GM21576 (cell line): ENCODE data around the gene KRT80.
"Not testable (repeated sequence)": the region's sequence is repeated elsewhere in the genome, so short reads cannot be mapped to it uniquely, and the experiment has no call there.

Source experiments
- ATAC-seq: cut with Tn5 transposase; IDR thresholded peaks from one replicate; pipeline ENCODE4 v1.9.1; 2021; ENCODE audit warnings: mild to moderate bottlenecking, moderate library complexity; ENCODE audit not compliant: unreplicated experiment

KRT80 gene

DNA sequence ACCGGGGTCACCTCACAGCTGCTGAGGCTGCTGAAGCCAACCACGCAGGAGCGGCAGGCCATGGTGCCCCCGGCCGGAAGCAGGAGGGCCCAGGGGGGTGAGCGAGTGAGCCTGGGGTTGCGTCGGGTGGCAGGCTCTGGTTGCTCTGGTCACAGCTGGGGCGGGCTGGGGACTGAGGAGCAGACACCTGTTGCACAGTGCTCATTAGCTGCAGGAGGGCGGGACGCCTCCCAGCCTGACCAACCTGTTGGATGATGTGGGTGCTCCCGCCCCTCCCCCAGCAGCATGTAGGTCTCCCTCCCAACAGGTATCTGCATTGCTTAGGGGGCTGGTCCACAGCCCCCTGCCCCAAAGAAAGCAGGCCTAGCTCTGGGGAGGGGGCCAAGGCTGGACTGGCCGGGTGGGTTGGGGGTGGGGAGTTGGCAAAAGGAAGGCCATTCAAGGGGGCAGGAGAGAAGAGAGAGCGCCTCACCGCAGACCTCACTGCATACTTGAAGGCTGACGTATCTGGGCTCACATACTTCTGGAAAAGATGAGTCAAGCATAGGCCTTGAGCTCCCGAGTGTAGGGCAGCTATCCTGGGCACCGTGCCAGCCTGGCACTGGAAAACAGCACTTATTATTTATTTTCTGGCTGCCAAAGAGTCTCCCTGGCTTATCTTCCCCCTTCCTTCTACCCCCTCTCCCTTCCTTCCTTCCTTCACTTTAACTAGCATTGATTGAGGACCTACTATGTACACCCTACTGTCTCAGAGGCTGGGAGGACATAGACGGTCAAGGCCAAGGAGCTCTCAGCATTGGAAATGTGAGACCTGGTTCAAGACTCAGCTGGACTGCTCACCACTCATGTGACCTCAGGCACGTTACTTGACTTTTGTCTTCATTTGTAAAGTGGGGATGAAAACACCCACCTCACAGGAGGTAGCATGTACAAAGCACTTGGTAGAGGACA lies at the start of gene KRT80:
KRT80 (minus strand) TSS at position 174 of the 951 bp plus-strand sequence; CDS start at position 62, 112 bp downstream.
- no peak for ATAC-seq

DNA sequence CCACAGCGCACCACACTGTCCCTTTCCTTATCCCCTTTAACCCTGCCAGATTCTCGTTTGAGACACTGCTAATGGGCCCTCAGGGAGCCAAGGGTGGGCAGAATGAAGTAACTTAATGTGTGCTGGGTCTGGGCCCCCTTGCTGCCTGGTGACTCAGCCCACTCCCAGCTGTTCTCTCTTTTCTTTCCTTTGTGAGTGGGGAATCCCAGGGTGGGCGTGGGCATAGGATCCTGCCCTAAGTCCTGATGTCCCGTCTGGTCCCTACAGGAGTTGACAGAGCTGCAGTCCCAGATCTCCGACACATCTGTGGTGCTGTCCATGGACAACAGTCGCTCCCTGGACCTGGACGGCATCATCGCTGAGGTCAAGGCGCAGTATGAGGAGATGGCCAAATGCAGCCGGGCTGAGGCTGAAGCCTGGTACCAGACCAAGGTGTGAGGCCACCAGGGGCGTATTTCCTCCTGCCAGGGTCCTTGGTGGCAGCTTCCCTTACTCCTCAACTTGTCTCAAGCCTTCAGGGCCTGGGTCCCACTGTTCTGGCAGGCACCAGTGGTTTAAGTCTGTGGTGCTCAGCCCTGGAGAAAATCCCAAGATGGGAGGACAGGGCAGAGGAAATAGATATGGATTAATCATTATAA lies 49.5 kb upstream of the KRT80 start:
- no peak for ATAC-seq

DNA sequence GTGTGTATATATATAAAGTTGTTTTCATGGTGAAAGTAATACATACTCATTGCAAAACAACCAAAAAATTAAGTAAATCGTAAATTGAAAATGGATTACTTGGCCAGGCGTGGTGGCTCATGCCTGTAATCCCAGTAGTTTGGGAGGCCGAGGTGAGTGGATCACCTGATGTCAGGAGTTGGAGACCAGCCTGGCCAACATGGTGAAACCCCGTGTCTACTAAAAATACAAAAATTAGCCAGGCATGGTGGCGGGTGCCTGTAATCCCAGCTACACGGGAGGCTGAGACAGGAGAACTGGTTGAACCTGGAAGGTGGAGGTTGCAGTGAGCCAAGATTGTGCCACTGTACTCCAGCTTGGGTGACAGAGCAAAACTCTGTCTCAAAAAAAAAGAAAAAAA lies 48.4 kb upstream of the KRT80 start:
- ATAC-seq, result not testable (repeated sequence)

DNA sequence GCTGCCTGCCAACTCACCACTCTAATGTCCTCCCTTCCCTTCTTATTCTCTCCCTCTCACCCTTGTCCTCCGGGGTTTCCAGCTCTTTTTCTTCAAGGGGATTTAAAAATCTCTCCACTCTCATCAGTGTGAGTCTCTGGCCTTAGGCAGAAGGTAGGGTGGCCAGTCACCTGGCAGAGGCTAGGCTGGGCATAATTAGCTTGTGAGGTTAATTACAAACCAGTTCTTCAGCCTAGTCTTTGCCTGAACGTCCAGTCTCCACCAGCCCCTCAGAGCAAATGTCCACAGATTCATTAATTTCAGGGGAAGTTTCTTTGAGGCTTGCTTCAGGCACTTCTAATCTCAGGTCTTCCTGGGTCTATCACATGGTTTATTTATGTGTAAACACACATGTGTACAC lies 48.0 kb upstream of the KRT80 start:
- ATAC-seq, result no peak

DNA sequence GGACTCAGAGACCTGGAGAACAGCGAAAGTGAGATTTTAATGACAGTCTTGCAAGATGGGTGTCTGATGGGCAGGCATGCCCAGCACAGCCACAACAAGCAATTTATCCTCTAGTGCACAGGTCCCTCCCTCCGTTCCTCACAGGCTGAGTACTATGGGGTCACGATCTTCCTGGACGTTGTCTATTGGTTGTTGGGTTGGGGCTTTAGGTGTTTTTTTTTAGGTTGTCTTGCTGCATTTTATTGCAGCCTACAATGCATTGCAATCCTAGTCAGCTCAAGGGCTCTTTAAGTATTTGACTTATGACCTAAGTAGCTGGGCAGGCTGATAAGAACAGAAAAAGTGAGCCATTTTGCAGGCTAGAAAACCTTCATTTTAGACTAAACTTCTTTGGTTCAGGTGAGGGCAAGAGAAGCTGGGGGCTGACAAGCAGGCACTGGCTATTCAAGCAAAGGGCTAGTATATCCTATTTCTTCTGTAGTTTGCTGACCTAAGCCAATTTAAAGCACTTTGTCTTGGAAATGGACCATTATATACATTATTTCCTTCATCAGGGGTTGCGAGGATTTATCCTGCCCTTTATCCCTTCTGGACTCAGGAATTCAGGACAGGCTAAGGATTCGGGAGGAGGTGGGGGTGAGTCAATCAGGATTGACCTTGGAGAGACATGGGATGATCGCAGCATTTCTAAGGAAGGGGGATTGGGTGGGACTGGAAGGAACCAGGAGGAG lies 47.3 kb upstream of the KRT80 start:
- no peak for ATAC-seq

DNA sequence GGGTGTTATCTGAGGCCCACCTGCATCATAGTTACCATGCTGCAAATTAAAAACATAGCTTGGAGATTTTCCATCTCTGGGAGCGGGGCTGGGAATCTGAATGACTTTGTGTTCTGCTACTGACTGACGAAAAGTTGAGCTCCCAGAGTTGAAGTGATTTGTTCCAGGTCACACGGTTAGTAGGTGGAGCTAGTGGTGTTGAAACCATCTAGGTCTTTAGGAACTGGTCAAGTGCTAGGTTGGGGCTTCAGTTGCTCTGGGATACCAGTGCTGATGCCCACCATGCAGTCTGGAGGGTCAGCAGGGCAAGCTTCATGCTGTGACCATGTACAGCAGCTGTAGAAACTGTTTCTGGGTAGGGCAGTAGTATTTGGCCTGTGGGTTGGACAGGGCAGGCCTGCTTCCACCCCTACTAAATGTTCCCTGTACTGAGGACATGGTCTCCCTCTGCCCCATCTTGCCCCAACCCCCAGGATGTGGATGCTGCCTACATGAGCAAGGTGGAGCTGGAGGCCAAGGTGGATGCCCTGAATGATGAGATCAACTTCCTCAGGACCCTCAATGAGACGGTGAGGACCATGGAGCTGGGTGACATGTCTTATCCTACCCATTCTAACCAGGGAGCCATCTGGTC lies 46.5 kb upstream of the KRT80 start:
- no peak for ATAC-seq

DNA sequence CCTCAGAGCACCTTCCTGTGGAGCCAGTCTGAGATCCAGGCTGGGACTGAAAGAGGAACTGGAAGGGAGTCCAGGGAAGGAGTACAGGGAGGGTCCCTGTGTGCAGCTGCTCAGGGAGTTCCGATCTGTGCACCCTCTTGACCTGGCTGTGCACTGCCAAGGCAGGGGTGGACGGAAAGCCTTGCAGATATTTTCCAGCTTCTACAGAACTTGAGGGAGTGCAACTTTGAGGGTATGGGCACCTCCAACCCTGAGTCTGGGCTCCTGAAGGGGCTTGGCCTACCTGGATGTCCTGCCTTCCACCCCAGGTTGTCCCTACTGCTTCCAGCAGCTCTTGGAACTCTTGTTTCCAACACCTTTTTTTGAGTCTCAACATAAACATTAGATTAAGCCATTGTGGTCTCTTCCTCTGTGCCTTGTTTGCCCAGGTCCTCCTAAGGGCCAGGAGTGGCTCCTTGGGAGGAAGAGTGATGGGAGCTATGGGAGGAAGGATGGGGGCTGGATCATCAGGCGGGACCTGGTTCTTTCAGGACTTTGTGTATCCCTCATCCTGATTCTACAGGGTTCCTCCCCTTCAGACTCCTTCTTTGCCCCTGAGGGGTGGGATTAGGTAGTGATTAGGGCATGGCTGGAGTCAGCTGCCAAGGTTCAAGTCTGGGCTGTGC lies 44.7 kb upstream of the KRT80 start:
- no peak for ATAC-seq

DNA sequence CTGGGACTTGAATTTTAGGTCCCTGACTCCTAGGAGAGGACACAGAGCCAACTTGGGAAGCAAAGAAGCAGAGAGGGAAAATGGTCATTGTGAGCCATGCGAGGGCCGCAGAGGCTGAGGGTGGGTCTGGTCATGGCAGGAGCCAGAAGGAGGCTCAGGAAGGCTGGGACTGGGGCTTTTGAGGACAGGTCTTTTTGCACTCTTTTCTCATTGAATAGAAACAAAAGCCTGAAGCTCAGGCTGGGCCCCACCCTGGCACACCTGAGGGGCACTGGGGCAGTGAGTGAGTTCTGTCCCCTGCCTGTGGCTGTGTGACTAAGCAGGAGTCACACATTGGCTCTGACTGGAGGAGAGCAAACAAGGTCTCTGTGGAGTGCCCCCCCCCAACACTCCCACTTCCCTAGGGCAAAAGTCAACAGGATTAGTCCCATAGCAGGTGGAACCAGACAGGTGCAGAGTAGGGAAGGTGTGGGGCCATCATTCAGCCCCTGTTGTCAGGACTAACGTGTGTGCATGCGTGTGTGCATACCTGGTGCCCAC lies 44.1 kb upstream of the KRT80 start:
- no peak for ATAC-seq

DNA sequence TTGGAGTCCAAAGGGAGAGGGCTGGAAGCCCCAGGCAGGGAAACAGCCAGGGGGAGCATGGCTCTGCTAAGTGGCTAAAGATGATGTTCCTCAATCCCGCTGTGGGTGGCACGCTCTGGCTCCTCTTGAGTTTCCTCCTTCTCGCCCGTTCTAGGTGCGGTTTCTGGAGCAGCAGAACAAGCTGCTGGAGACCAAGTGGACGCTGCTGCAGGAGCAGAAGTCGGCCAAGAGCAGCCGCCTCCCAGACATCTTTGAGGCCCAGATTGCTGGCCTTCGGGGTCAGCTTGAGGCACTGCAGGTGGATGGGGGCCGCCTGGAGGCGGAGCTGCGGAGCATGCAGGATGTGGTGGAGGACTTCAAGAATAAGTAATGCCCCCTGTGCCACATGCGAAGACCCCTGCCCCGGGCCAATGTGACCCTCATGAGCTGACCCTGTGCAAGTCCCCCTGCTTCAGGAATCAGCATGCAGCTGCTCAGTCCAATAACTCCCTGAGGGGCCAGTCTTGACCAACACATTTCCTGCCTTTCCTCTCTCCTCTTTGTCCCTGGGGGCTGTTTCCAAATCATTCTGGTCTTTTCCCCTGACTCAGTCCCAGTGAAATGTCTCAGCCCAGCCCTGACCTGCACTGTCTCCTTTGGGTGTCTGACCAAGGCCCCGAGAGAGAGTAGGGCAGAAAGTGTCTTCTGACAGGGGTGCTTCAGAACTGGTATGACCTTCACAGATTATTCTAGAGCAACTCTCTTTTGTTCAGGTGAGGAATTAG lies 43.4 kb upstream of the KRT80 start:
- ATAC-seq, result no peak

DNA sequence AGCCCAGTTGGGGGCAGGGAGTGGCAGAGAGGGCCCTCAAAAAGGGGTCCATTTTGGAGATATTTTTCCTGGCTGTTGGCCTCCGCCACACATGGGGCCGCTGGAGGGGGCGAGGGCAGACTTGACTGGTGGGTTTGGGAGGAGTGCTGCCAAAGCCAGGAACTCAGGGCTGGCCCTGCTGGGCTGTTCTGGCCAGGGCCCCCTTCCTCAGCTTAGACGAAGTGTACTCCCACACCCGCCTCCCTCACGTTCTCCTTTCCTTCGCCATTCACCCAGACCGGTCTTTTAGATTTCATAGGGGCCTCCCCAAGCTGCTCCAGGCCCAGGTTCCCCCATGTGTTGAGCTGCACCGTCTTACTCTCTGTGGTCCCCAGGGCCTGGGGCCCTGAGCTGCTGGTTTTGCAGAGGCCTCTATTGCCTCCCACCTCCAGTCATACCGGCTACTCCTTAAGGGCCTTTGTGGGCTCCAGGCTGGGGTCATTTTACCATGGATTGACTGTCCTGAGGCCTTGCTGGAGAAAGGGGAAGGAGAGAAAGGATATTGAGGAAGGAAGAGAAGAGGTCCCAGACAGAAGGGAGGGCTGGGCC lies 42.5 kb upstream of the KRT80 start:
- no peak for ATAC-seq

DNA sequence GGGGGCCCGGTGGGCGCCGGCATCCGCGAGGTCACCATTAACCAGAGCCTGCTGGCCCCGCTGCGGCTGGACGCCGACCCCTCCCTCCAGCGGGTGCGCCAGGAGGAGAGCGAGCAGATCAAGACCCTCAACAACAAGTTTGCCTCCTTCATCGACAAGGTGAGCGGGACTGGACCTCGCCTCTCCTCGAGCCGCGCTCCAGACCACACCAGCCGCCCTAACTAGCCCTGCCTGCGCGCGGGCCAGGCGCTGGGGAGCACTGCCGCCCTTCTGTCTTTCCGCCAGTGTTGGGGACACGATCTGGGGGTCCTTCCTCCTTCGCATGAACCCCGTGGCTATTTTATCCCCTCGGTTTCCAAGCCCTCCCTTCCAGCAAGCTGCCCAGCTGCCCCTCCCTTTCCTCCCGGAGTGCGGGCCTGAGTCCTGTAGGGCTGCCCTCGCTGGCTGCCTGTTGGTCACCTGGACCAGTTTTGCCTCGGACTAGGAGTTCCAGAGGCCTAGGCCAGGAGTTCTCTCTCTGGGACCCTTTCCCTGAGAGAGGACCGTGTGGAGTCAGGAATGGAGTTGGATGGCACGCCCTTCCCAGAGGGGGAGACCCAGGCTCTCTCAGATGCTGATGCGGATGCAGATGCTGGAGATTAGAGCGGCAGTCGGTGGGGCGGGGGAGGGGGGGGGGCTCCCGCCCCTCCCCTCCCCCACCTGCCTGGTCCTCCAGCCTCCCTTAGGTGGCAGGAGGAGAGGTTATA lies 41.8 kb upstream of the KRT80 start:
- no peak for ATAC-seq

DNA sequence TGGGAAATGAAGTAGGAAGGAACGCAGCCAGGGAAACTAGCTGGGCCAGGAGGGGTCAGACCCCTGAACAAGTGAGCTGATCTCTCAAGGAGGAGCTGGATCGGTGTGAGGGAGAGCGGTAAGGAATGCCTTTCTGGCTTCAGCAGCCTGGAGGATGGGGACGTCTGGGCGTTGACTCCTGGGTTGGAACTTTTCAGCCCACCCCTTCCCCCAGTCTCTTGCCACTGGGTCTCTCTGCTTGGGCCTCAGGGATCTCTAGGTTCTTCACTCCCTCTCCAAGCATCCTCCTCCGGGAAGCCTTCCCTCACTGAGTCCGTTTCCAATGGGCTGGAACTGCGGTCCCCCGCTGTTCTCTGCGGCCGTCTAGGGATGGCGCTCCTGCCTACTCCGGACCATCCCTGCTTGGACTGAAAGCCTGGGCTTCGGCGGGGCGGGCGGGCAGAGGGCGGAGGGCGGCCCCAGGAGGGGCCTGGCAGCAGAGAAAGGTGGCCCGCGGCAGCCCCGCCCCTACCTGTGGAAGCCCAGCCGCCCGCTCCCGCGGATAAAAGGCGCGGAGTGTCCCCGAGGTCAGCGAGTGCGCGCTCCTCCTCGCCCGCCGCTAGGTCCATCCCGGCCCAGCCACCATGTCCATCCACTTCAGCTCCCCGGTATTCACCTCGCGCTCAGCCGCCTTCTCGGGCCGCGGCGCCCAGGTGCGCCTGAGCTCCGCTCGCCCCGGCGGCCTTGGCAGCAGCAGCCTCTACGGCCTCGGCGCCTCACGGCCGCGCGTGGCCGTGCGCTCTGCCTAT lies 41.1 kb upstream of the KRT80 start, which contains the start of gene KRT7:
KRT7 (plus strand) TSS at position 570 of the 788 bp plus-strand sequence; CDS start at position 624, 54 bp downstream.
- no peak for ATAC-seq

DNA sequence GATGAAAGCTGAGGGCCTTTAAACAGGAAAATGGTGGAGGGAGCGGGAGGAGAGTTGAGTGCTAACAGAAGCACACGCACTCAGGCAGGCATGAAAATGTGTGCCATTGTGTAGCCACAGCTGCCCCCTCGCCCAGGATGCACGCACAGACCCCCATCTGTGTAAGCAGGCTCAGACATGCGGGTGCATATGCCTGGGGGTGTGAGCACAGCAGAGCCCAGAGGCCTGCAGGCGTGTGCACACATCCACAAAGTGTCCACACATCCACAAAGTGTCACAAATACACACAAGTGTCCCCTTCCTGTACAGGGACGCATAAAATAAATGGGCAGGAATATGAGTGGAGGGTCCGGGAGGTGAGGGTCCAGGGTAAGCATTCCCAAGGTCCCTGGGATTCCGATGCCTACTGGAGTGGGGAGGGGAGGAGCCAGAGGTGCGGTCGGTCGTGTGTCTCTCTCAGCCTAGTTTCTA lies 40.4 kb upstream of the KRT80 start:
- no peak for ATAC-seq

DNA sequence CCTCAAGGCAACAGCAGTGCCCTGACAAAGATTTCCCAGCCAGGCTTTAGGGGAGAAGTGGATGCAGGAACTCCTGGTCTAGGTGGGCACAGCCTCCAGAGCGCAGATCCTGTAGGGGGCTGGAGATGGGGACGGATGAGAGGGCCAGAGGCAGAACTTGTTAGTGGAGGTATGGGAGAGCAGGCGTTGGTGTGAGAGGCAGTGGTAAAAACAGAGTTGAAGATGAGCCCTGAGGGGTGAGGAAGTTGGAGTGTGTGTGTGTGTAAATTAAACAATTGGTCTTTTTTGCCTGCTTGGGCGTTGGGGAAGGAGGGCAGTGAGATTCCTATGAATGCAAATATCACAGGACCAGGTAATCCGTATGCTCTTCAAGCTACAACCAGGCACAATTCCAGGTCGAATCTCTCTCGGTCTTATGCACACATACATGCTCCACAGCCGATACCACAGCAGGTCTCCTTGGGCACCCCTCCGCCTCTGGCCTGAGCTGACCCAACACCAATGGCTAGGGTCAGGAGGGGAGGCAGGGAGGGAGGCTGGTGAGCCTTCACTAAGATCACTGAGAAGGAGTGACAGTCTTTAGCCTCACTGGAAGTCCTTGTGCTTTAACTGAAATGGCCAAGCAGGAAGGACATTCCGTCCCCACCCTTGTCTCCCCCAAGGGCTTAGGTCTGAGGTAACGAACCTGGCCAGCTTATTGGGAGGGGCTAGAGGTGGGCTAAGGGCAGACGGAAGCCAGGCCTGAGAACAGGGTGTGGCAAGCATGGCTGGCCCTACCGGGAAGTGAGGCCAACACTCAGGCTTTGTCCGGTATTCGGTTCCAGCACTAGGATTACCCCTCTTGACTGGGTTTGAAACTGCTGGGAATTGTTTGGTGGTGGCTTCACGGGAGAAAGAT lies 39.7 kb upstream of the KRT80 start:
- ATAC-seq, result no peak

DNA sequence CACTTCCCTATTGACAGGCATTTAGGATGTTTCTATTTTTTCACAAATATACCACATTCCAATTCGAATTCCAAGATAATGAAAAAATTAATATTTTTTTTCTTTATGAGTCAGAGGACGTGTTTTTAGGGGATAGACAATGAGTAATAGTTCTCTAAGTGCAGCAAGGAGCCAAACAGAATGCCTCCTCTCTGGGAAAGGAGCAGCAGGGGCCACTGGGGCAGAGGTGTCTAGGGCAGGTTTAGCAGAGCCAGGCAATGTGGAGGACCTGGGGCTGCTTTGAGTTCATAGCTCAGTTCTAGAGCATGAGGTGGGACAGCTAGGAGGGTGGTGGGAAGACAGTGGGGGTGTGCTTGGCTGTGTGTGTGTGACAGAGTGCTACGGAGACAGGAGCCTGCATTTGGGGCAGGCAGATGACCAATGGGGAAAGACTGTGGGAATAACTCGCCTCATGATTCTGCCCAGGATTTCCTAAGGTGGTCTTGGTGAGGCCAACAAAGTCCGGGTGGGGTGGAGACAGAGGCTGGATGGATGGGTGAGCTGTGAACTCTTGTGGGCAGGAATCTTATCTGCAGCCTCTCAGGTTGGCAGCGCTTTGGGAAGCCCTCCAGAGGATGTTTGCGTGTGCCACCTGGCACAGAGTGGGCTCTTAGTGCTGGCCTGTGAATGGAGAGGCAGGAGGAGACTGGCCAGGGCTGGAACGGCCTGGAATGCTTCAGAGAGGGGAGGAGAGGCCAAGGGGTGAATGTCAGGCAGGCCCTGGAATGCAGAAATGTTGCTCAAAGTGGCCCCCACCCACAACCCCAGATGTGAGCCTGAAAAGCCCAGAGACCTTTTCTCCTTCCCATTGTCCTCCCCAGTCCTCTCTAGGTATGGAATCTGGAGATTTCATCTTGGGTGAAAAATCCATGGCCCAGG lies 38.8 kb upstream of the KRT80 start:
- ATAC-seq, result no peak
